Transverse colon (tissue), 4 donors: ENCODE measurements around the gene OCA2.

Experiments used
- POLR2AphosphoS5 ChIP-seq, 3 donors: sonication (generic); formaldehyde crosslinking; IDR thresholded peaks; one replicate each; pipeline ENCODE4 v1.6.1; 2016; ENCODE audit warnings: antibody characterized with exemption in 3 of 3
- TF ChIP-seq, protein P1 (sequence below), 5 experiments: fragments of 200-600 bp in 3 of 5; fragments of 450-650 bp in 2 of 5; sonication (generic) in 3 of 5; IDR thresholded peaks; 1 replicate in 2 of 5; 2 replicates in 3 of 5; pipeline ENCODE4 v1.5.1; 2016 to 2017; ENCODE audit warnings: antibody characterized with exemption in 5 of 5, inconsistent platforms in 3 of 5, mild to moderate bottlenecking in 2 of 5, moderate library complexity in 1 of 5

DNA sequence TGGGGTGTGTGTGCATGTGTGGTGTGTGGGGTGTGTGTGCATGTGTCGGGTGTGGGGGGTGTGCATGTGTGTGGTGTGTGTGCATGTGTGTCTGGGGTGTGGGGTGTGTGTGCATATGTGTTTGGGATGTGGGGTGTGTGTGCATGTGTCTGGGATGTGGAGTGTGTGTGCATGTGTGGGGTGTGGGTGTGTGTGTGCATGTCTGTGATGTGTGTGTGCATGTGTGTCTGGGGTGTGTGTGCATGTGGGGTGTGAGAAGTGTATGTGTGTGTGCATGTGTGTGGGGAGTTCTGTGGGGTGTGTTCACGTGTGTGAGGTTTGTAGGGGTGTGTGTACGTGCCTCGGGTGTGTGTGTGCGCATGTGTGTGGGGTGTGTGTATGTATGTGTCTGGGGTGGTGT is 6.7 kb upstream of the OCA2 start:
- no peak for TF ChIP-seq POLR2AphosphoS5 (IDR thresholded peaks at IDR 0.05)
- TF ChIP-seq, protein P1, sequence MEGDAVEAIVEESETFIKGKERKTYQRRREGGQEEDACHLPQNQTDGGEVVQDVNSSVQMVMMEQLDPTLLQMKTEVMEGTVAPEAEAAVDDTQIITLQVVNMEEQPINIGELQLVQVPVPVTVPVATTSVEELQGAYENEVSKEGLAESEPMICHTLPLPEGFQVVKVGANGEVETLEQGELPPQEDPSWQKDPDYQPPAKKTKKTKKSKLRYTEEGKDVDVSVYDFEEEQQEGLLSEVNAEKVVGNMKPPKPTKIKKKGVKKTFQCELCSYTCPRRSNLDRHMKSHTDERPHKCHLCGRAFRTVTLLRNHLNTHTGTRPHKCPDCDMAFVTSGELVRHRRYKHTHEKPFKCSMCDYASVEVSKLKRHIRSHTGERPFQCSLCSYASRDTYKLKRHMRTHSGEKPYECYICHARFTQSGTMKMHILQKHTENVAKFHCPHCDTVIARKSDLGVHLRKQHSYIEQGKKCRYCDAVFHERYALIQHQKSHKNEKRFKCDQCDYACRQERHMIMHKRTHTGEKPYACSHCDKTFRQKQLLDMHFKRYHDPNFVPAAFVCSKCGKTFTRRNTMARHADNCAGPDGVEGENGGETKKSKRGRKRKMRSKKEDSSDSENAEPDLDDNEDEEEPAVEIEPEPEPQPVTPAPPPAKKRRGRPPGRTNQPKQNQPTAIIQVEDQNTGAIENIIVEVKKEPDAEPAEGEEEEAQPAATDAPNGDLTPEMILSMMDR (IDR thresholded peaks at IDR 0.05) = no peak
